Suprapubic skin (tissue), 4 donors: ENCODE results near the gene RIOX2.

Experiments
- EP300 ChIP-seq: sonication (generic); formaldehyde crosslinking; IDR thresholded peaks from one replicate; pipeline ENCODE4 v1.6.1; 2017; ENCODE audit warnings: antibody characterized with exemption
- POLR2A ChIP-seq, 2 donors: fragments of 450-650 bp; IDR thresholded peaks; one replicate each; pipeline ENCODE4 v1.6.1; 2017; ENCODE audit warnings: antibody characterized with exemption in 2 of 2, mild to moderate bottlenecking in 2 of 2, moderate library complexity in 2 of 2
- POLR2AphosphoS5 ChIP-seq, 3 donors: sonication (generic); formaldehyde crosslinking; IDR thresholded peaks; one replicate each; pipeline ENCODE4 v1.6.1; 2017; ENCODE audit warnings: antibody characterized with exemption in 3 of 3
- TF ChIP-seq, protein P1 (sequence below), 2 donors: fragments of 200-600 bp in 1 of 2; fragments of 450-650 bp in 1 of 2; sonication (generic) in 1 of 2; IDR thresholded peaks; one replicate each; pipeline ENCODE4 v1.5.1; 2016 to 2019; ENCODE audit warnings: antibody characterized with exemption in 2 of 2, mild to moderate bottlenecking in 1 of 2, moderate library complexity in 1 of 2

DNA sequence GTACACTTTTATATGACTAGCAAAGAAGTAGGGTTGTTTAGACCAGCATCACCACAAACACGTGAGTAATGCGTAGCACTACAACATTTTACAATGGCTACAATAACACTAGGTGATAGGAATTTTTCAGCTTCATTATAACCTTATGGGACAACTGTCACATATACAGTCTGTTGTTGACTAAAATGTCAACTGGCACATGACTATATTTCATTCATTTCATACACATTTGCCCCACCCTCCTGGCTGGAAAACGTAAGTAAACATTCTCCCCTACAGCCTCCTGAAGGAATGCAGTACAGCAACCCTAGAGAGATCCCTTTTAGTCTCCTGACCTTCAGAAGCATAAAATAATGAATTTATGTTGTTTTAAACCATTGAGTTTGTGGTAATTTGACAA lies 16.2 kb downstream of the RIOX2 start:
- TF ChIP-seq, protein P1, sequence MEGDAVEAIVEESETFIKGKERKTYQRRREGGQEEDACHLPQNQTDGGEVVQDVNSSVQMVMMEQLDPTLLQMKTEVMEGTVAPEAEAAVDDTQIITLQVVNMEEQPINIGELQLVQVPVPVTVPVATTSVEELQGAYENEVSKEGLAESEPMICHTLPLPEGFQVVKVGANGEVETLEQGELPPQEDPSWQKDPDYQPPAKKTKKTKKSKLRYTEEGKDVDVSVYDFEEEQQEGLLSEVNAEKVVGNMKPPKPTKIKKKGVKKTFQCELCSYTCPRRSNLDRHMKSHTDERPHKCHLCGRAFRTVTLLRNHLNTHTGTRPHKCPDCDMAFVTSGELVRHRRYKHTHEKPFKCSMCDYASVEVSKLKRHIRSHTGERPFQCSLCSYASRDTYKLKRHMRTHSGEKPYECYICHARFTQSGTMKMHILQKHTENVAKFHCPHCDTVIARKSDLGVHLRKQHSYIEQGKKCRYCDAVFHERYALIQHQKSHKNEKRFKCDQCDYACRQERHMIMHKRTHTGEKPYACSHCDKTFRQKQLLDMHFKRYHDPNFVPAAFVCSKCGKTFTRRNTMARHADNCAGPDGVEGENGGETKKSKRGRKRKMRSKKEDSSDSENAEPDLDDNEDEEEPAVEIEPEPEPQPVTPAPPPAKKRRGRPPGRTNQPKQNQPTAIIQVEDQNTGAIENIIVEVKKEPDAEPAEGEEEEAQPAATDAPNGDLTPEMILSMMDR (IDR thresholded peaks at IDR 0.05): no peak
- TF ChIP-seq POLR2A (IDR thresholded peaks at IDR 0.05) (no peak), POLR2AphosphoS5 (IDR thresholded peaks at IDR 0.05) (no peak), EP300 (no peak)
